ENCODE measurements around the gene SNTG2.

GRCh38 chr2:1186421-1186820 lies 235.8 kb downstream of the SNTG2 start:
- no peak for TF ChIP-seq POLR2A (IDR thresholded peaks at IDR 0.05; ENCODE audit: low read depth, low read length)
- TF ChIP-seq TAF1 (IDR thresholded peaks at IDR 0.05; ENCODE audit: borderline replicate concordance, low read depth, low read length): no peak
